Measurements from ENCODE around the gene SREBF2.

SREBF2 gene

DNA sequence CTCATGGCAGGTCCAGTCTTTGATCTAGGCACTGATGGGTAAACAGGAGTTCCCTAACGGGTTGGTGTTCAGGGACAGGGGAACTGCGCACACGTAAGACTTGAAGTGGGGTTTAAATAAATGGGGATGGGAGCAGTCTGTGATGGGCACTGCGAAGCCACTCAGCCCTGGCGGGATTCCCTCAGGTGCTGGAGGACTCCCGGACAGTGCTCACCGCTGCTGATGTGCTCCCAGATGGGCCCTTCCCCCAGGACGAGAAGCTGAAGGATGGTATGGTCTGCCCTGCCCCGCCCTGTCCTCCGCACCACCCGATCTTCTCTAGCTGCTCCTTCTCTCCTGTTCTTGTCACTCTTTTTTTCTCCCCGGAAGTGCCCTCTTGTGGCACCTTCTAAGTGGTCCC, 22.9 kb upstream of the SREBF2 start:
- Histone ChIP-seq H3K27me3 (no peaks in the 10 kb centered on the region), H3K4me1 (no peaks in the 10 kb centered on the region), H3K9me3 (no peaks in the 10 kb centered on the region), H3K36me3 (peaks cover 8 to 50% (median 21%) of the 10 kb centered on the region in 3 donors), H3K27ac (no peak overlapping the region), H3K4me3 (no peak overlapping the region)
- TF ChIP-seq, protein P1, sequence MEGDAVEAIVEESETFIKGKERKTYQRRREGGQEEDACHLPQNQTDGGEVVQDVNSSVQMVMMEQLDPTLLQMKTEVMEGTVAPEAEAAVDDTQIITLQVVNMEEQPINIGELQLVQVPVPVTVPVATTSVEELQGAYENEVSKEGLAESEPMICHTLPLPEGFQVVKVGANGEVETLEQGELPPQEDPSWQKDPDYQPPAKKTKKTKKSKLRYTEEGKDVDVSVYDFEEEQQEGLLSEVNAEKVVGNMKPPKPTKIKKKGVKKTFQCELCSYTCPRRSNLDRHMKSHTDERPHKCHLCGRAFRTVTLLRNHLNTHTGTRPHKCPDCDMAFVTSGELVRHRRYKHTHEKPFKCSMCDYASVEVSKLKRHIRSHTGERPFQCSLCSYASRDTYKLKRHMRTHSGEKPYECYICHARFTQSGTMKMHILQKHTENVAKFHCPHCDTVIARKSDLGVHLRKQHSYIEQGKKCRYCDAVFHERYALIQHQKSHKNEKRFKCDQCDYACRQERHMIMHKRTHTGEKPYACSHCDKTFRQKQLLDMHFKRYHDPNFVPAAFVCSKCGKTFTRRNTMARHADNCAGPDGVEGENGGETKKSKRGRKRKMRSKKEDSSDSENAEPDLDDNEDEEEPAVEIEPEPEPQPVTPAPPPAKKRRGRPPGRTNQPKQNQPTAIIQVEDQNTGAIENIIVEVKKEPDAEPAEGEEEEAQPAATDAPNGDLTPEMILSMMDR (IDR thresholded peaks at IDR 0.05): no peak
- DNase-seq: no peak
- intact Hi-C loops (cut with DNase I; ENCODE audit: low total_unique reads): no loop called here

DNA sequence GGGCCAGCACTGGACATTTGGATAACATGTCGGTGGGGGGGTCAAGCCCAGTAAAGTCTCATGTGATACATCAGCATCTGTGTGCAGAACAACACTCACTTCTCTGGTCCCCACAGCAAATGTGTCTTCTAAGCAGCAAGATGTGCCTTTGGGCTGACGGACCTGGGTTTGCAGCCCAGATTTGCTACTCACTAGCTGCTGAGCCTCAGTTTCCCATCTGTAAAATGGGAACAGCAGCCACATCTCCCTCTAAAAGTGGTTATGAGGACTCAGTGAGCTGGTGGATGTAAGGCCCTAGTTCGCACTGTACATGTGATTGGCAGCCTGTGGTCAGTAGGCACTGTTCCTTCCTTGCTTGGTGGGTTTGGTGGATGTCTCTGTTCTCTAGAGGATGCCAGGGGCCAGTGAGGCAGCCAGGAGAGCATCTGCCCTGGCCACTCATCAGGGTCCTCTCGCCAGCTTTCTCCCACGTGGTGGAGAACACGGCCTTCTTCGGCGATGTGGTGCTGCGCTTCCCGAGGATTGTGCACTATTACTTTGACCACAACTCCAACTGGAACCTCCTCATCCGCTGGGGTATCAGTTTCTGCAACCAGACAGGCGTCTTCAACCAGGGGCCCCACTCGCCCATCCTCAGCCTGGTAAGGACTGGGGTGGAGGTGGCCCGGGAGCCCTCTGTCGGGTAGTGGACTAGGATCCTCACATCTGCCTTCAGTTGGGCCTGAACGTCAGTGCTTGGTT, 19.9 kb upstream of the SREBF2 start:
- TF ChIP-seq, protein P1 (IDR thresholded peaks at IDR 0.05): no peak
- peaks cover 8 to 64% (median 21%) of the 10 kb centered on the region in 3 donors for H3K36me3 ChIP-seq
- DNase-seq: no peak
- H3K4me1 ChIP-seq: no peaks in the 10 kb centered on the region
- no peaks in the 10 kb centered on the region for H3K27me3 ChIP-seq
- no peak overlapping the region for H3K27ac ChIP-seq
- H3K4me3 ChIP-seq: no peak overlapping the region
- intact Hi-C loops (cut with DNase I; ENCODE audit: low total_unique reads): no loop called here
- H3K9me3 ChIP-seq: no peaks in the 10 kb centered on the region

DNA sequence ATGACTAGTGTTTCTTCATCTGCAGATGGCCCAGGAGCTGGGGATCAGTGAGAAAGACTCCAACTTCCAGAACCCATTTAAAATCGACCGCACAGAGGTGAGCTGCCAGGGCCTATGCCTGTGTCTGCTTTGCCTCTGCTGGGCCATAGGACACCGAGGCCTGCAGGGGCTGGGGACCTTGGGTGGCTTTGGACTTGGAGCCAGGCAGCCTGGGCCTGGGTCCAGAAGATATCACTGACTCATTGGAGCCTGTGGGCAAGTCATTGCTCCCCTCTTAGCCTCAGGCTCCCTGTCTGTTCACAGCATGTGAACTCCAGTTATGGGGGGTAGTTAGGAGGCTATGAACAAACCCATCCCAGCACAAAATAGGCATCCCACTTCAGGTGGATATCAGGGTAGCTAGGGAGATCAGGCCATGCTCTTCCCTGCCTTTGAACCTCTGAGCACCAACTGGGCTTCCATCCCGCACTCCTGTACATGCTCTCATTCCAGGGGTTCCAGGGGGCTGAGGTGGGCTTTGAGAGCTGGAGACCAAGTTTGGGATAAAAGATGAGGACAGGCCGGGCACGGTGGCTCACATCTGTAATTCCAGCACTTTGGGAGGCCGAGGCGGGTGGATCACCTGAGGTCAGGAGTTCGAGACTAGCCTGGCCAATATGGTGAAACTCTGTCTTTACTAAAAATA, 19.0 kb upstream of the SREBF2 start:
- H3K36me3 ChIP-seq: peaks cover 8 to 64% (median 21%) of the 10 kb centered on the region in 3 donors
- H3K27ac ChIP-seq: no peak overlapping the region
- no peaks in the 10 kb centered on the region for H3K4me1 ChIP-seq
- no peaks in the 10 kb centered on the region for H3K9me3 ChIP-seq
- no peaks in the 10 kb centered on the region for H3K27me3 ChIP-seq
- intact Hi-C loops (cut with DNase I; ENCODE audit: low total_unique reads): no loop called here
- TF ChIP-seq, protein P1 (IDR thresholded peaks at IDR 0.05): no peak
- H3K4me3 ChIP-seq: no peak overlapping the region
- DNase-seq: no peak

DNA sequence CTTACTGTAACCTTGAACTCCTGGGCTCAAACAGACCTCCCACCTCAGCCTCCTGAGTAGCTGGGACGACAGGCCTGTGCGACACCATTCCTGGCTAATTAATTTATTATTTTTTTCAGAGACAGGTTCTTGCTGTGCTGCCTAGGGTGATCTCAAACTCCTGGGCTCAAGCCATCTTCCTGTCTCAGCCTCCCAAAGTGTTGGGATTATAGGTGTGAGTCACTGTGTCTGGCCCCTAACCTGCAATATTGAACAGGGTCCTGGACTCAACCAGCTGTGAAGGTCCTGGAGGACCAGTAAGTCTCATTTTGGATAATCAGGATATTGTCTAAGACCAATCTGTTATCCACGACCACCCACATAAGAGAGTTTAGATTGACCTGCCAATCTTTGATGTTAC, 17.2 kb upstream of the SREBF2 start:
- TF ChIP-seq, protein P1 (IDR thresholded peaks at IDR 0.05): no peak
- no peak overlapping the region for H3K27ac ChIP-seq
- intact Hi-C loops (cut with DNase I; ENCODE audit: low total_unique reads): no loop called here
- no peaks in the 10 kb centered on the region for H3K9me3 ChIP-seq
- H3K27me3 ChIP-seq: no peaks in the 10 kb centered on the region
- H3K36me3 ChIP-seq: peaks cover 4 to 53% (median 14%) of the 10 kb centered on the region in 3 donors
- DNase-seq: no peak
- H3K4me1 ChIP-seq: no peaks in the 10 kb centered on the region
- H3K4me3 ChIP-seq: no peak overlapping the region

DNA sequence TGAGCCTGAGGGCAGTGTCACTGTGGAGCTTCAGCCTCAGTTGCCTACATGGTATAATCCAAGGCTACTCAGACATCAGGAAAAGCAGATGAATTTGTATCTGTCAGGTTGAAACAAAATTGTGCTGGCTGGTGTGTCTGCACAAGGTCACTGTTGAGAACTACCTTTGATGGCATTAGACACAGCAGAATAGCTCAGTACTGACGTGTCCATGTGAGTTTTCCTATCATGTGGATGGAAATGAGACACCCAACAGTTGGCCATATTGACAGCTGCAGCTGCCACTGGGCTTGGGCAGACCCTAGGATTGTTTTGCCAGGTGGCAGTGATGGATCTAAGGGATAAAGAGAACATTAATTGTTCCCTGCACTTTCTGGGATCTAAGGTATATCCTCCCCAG, 16.7 kb upstream of the SREBF2 start:
- H3K36me3 ChIP-seq: peaks cover 4 to 48% (median 14%) of the 10 kb centered on the region in 3 donors
- intact Hi-C loops (cut with DNase I; ENCODE audit: low total_unique reads): no loop called here

More for the DNA sequence above, 16.7 kb upstream of the SREBF2 start:
- TF ChIP-seq, protein P1 (IDR thresholded peaks at IDR 0.05): no peak
- Histone ChIP-seq H3K27me3 (no peaks in the 10 kb centered on the region), H3K27ac (no peak overlapping the region), H3K4me1 (no peaks in the 10 kb centered on the region), H3K4me3 (no peak overlapping the region), H3K9me3 (no peaks in the 10 kb centered on the region)
- DNase-seq: no peak

Measured in tibial artery (tissue), 4 donors.